ENCODE data around the gene CACNA1G. TPM values are rescaled to one million over a fixed set of nuclear protein-coding genes. Genes with fewer than 3 reads are reported as not detected.

The CACNA1G gene
- total and polyA plus RNA-seq, 9 of the 15 experiments (the other 6 are each of a cell fraction or from before 2014, with no cell fraction given) = 0.01 TPM; not detected in 8

GRCh38 chr17:50541716-50542688 lies 18.5 kb upstream of the CACNA1G start (continued):
- TF ChIP-seq MGA (IDR thresholded peaks at IDR 0.05) = peak; percentile 78
- TF ChIP-seq L3MBTL2 (IDR thresholded peaks at IDR 0.05) = peak; percentile 97
- TF ChIP-seq POLR2B (IDR thresholded peaks at IDR 0.05; ENCODE audit: low read depth, partially characterized antibody) = no peak
- no peak for TF ChIP-seq ATF1 (CRISPR knock-in tag; IDR thresholded peaks at IDR 0.05)
- peak; percentile 36; the same call in 1 of the 2 replicates for TF ChIP-seq ATF1 (tag; IDR thresholded peaks at IDR 0.05)
- no peak for TF ChIP-seq ZNF165 (CRISPR knock-in tag; IDR thresholded peaks at IDR 0.05; ENCODE audit: borderline replicate concordance)
- TF ChIP-seq RNF2 (IDR thresholded peaks at IDR 0.05) = 0 out of 2 replicates have a peak, but pooled peaks have one; percentile 30
- TF ChIP-seq BCOR (IDR thresholded peaks at IDR 0.05) = no peak
- TF ChIP-seq ZBTB17 (CRISPR knock-in tag; IDR thresholded peaks at IDR 0.05) = 0 out of 2 replicates have a peak, but pooled peaks have one; percentile 9
- TF ChIP-seq POLR2AphosphoS2 (IDR thresholded peaks at IDR 0.05; ENCODE audit: low read length) = no peak
- no peak for TF ChIP-seq ZNF766 (CRISPR knock-in tag; conservative IDR thresholded peaks at IDR 0.05)
- peak; percentile 76; the same call in 1 of the 2 replicates for TF ChIP-seq ZBTB7A (IDR thresholded peaks at IDR 0.05; ENCODE audit: borderline replicate concordance, control insufficient read depth, low read depth, low read length)
- TF ChIP-seq UBTF (IDR thresholded peaks at IDR 0.05; ENCODE audit: borderline replicate concordance in 1 of 2, low read depth in 2 of 2, low read length in 2 of 2) = 0 out of 4 replicates have a peak, but pooled peaks of 1 of the 2 experiments have one; percentile 19
- peak; percentile 65; the same call in 1 of the 2 replicates for TF ChIP-seq HNRNPL (IDR thresholded peaks at IDR 0.05; ENCODE audit: low read depth, low read length)
